Heart left ventricle (tissue), 13 donors: ENCODE data around the gene PRICKLE1.

Source experiments
- CTCF ChIP-seq, 12 donors: fragments of 200-600 bp; sonication (generic) in 4 of 12; IDR thresholded peaks; one replicate each; pipeline versions ENCODE4 v1.5.0 to v1.8.0; 2018 to 2022; ENCODE audit warnings: antibody characterized with exemption in 12 of 12, mild to moderate bottlenecking in 5 of 12
- POLR2A ChIP-seq, 2 donors: fragments of 450-650 bp; IDR thresholded peaks; one replicate each; pipeline ENCODE4 v1.6.1; 2017; ENCODE audit warnings: antibody characterized with exemption in 2 of 2, mild to moderate bottlenecking in 2 of 2, moderate library complexity in 2 of 2
- donor health status: ischemic (EF 13 %, LVEDD 7.1; RV severe dilation, severe dysfunction).
- donor health status: DM: no; HTN: yes; CAD: no.
- donor health status: DM: no; HTN: no; CAD: no.
- donor health status: ischemic (EF 25% LVEDD 6.9; RV normal size, moderate dysfunction).
- donor health status: ischemic (EF 25% LVEDD 5.7; RV mildly dilated, moderate dysfunction).
- donor health status: ischemic (EF 35%, LVEDD 5.7; RV mildly dilated, moderate dysfunction).
- donor health status: nonischemic (EF 11% LVEDD 7.7; RV severe dilation, severe dysfunction).
- donor health status: DM: yes; HTN: yes; CAD: no.
- donor health status: PGD.
- donor health status: ischemic (EF 29% LVEDD 5.4; RV normal size, mild dysfunction).
- donor health status: nonischemic (EF 23%, LVEDD 6.1; RV moderate dilation, normal function).

GRCh38 chr12:42546709-42547108 is 42.8 kb downstream of the PRICKLE1 start:
- no peak for TF ChIP-seq CTCF (IDR thresholded peaks at IDR 0.05)
- TF ChIP-seq POLR2A (IDR thresholded peaks at IDR 0.05), result no peak
